WTC11 (cell line): Measurements from ENCODE around the gene IFNA2. TPM values are rescaled to one million over a fixed set of nuclear protein-coding genes. Genes with fewer than 3 reads are reported as not detected.

Experiments used
- ATAC-seq: fragments of 200-7000 bp; cut with Tn5 transposase; 2 replicates; pipeline ENCODE4 v1.10.0; 2021; ENCODE audit warnings: mild to moderate bottlenecking, moderate library complexity
- CTCF ChIA-PET: fragments of 300-600 bp; sonication (Branson Sonifier 250); formaldehyde crosslinking; loops from one replicate; lab custom pipeline; 2021; ENCODE audit warnings: antibody characterized with exemption; lab: Charles Lee
- POLR2A ChIA-PET: fragments of 350-600 bp; sonication (Branson Sonifier 250); formaldehyde crosslinking; loops from one replicate; lab custom pipeline; 2021; ENCODE audit warnings: antibody characterized with exemption; lab: Charles Lee
- DNase-seq: peaks from one replicate; pipeline ENCODE4 v3.0.0; 2021; ENCODE audit warnings: low spot score
- H3K27ac Mint-ChIP-seq: 2 replicates; pipeline ENCODE4 v1.8.0; 2021; ENCODE audit warnings: mixed read lengths
- H3K27me3 Mint-ChIP-seq: 2 replicates; pipeline ENCODE4 v1.8.0; 2021; ENCODE audit warnings: low read depth, mild to moderate bottlenecking, moderate library complexity, mixed read lengths
- H3K36me3 Mint-ChIP-seq: 2 replicates; pipeline ENCODE4 v1.8.0; 2021; ENCODE audit warnings: mixed read lengths
- H3K4me1 Mint-ChIP-seq: 2 replicates; pipeline ENCODE4 v1.8.0; 2022; ENCODE audit warnings: mixed read lengths
- H3K4me3 Mint-ChIP-seq: 2 replicates; pipeline ENCODE4 v1.8.0; 2021; ENCODE audit warnings: mild to moderate bottlenecking, moderate library complexity, mixed read lengths
- H3K9me3 Mint-ChIP-seq: 2 replicates; pipeline ENCODE4 v1.8.0; 2021; ENCODE audit warnings: mixed read lengths
- CREB1 ChIP-seq: sonication (generic); formaldehyde crosslinking; IDR thresholded peaks from 2 replicates; pipeline ENCODE4 v1.8.0; 2023; ENCODE audit warnings: mild to moderate bottlenecking, missing genetic modification reagents
- ELF4 ChIP-seq: sonication (generic); formaldehyde crosslinking; IDR thresholded peaks from 2 replicates; pipeline ENCODE4 v1.8.1; 2022; ENCODE audit warnings: low read depth, mild to moderate bottlenecking, moderate library complexity, missing genetic modification reagents
- FOXJ3 ChIP-seq: sonication (generic); formaldehyde crosslinking; IDR thresholded peaks from 2 replicates; pipeline ENCODE4 v1.9.0; 2021; ENCODE audit warnings: missing genetic modification reagents, mild to moderate bottlenecking, borderline replicate concordance
- GRHL2 ChIP-seq: fragments of 250-450 bp; sonication (Bioruptor Pico); IDR thresholded peaks from 2 replicates; pipeline ENCODE4 v1.8.0; 2022; ENCODE audit warnings: mild to moderate bottlenecking, moderate library complexity; ENCODE audit not compliant: insufficient replicate concordance, severe bottlenecking
- JUN ChIP-seq: sonication (generic); formaldehyde crosslinking; IDR thresholded peaks from 2 replicates; pipeline ENCODE4 v1.8.0; 2023; ENCODE audit warnings: mild to moderate bottlenecking, missing genetic modification reagents
- MXD4 ChIP-seq: fragments of 250-450 bp; sonication (Bioruptor Pico); IDR thresholded peaks from 2 replicates; pipeline ENCODE4 v1.8.0; 2021; ENCODE audit warnings: mild to moderate bottlenecking, moderate library complexity, borderline replicate concordance
- NR3C1 ChIP-seq: sonication (generic); formaldehyde crosslinking; conservative IDR thresholded peaks from 2 replicates; pipeline ENCODE4 v1.8.1; 2023; ENCODE audit warnings: low read depth, mild to moderate bottlenecking, missing genetic modification reagents
- SOX15 ChIP-seq: fragments of 250-450 bp; sonication (Bioruptor Pico); IDR thresholded peaks from 2 replicates; pipeline ENCODE4 v1.9.0; 2021; ENCODE audit warnings: mild to moderate bottlenecking
- SP1 ChIP-seq: sonication (generic); formaldehyde crosslinking; conservative IDR thresholded peaks from 2 replicates; pipeline ENCODE4 v1.8.1; 2022; ENCODE audit warnings: missing genetic modification reagents
- TEAD1 ChIP-seq: sonication (generic); formaldehyde crosslinking; IDR thresholded peaks from 2 replicates; pipeline ENCODE4 v1.8.0; 2022; ENCODE audit warnings: mild to moderate bottlenecking, missing genetic modification reagents
- TP53 ChIP-seq: sonication (generic); formaldehyde crosslinking; IDR thresholded peaks from 2 replicates; pipeline ENCODE4 v1.8.1; 2023; ENCODE audit warnings: mild to moderate bottlenecking, missing genetic modification reagents
- ZNF232 ChIP-seq: sonication (generic); formaldehyde crosslinking; IDR thresholded peaks from 2 replicates; pipeline ENCODE4 v1.8.0; 2022; ENCODE audit warnings: mild to moderate bottlenecking, missing genetic modification reagents
- total RNA-seq: library from RNA; stranded (reverse); gene quantifications from 3 replicates; pipeline ENCODE4 v1.2.3, GENCODE V29; 2021
- TF ChIP-seq, protein P1 (sequence below): sonication (generic); formaldehyde crosslinking; IDR thresholded peaks from 2 replicates; pipeline ENCODE4 v1.8.0; 2023; ENCODE audit warnings: missing genetic modification reagents, mild to moderate bottlenecking, borderline replicate concordance
- TF ChIP-seq, protein P2 (sequence below): fragments of 200-600 bp; IDR thresholded peaks from 2 replicates; pipeline ENCODE4 v1.8.0; 2022; ENCODE audit warnings: antibody characterized with exemption
- TF ChIP-seq, protein P3 (sequence below): sonication (generic); formaldehyde crosslinking; IDR thresholded peaks from 2 replicates; pipeline ENCODE4 v1.8.1; 2023; ENCODE audit warnings: mild to moderate bottlenecking, missing genetic modification reagents, moderate library complexity
- TF ChIP-seq, protein P4 (sequence below): sonication (generic); formaldehyde crosslinking; IDR thresholded peaks from 2 replicates; pipeline ENCODE4 v1.8.0; 2022; ENCODE audit warnings: mild to moderate bottlenecking, missing genetic modification reagents
- TF ChIP-seq, protein P5 (sequence below): sonication (generic); formaldehyde crosslinking; IDR thresholded peaks from 2 replicates; pipeline ENCODE4 v1.8.0; 2023; ENCODE audit warnings: missing genetic modification reagents
- TF ChIP-seq, protein P6 (sequence below): sonication (generic); formaldehyde crosslinking; conservative IDR thresholded peaks from 2 replicates; pipeline ENCODE4 v1.8.1; 2023; ENCODE audit warnings: mild to moderate bottlenecking, low read depth, missing genetic modification reagents, moderate library complexity

IFNA2 gene
- total RNA-seq, 1 experiment from 2014 or later = not detected

DNA sequence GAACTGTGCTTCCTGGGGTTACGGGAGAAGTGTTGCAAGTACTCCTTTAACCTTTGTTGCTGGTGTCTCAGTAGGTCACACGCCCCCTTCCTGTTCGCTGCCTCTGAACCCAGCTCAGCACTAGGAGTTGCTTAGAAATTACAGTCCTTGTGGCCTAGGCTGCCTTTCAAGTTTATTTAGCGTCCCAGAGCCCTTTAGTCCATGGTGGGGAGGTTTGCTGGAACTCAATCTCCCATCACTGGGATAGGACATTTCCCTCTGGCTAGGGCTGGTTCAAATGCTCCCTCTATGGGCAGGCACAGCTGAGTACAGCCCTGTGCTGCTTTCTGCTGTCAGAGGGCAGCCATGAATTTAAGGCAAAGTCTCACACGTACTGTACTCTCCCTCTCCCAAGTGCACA lies 28.4 kb upstream of the IFNA2 start:
- Mint-ChIP-seq H3K4me3 (no peak overlapping the region), H3K27ac (no peak overlapping the region), H3K27me3 (no peaks in the 10 kb centered on the region; the same call in 1 of the 2 replicates), H3K9me3 (no peaks in the 10 kb centered on the region), H3K4me1 (no peaks in the 10 kb centered on the region)
- POLR2A ChIA-PET = no interaction called here
- TF ChIP-seq, protein P1, sequence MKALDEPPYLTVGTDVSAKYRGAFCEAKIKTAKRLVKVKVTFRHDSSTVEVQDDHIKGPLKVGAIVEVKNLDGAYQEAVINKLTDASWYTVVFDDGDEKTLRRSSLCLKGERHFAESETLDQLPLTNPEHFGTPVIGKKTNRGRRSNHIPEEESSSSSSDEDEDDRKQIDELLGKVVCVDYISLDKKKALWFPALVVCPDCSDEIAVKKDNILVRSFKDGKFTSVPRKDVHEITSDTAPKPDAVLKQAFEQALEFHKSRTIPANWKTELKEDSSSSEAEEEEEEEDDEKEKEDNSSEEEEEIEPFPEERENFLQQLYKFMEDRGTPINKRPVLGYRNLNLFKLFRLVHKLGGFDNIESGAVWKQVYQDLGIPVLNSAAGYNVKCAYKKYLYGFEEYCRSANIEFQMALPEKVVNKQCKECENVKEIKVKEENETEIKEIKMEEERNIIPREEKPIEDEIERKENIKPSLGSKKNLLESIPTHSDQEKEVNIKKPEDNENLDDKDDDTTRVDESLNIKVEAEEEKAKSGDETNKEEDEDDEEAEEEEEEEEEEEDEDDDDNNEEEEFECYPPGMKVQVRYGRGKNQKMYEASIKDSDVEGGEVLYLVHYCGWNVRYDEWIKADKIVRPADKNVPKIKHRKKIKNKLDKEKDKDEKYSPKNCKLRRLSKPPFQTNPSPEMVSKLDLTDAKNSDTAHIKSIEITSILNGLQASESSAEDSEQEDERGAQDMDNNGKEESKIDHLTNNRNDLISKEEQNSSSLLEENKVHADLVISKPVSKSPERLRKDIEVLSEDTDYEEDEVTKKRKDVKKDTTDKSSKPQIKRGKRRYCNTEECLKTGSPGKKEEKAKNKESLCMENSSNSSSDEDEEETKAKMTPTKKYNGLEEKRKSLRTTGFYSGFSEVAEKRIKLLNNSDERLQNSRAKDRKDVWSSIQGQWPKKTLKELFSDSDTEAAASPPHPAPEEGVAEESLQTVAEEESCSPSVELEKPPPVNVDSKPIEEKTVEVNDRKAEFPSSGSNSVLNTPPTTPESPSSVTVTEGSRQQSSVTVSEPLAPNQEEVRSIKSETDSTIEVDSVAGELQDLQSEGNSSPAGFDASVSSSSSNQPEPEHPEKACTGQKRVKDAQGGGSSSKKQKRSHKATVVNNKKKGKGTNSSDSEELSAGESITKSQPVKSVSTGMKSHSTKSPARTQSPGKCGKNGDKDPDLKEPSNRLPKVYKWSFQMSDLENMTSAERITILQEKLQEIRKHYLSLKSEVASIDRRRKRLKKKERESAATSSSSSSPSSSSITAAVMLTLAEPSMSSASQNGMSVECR (CRISPR knock-in tag) = no peak
- TF ChIP-seq ZNF232 (CRISPR knock-in tag) (no peak), JUN (CRISPR knock-in tag) (no peak), GRHL2 (CRISPR knock-in tag) (no peak)
- TF ChIP-seq, protein P2, sequence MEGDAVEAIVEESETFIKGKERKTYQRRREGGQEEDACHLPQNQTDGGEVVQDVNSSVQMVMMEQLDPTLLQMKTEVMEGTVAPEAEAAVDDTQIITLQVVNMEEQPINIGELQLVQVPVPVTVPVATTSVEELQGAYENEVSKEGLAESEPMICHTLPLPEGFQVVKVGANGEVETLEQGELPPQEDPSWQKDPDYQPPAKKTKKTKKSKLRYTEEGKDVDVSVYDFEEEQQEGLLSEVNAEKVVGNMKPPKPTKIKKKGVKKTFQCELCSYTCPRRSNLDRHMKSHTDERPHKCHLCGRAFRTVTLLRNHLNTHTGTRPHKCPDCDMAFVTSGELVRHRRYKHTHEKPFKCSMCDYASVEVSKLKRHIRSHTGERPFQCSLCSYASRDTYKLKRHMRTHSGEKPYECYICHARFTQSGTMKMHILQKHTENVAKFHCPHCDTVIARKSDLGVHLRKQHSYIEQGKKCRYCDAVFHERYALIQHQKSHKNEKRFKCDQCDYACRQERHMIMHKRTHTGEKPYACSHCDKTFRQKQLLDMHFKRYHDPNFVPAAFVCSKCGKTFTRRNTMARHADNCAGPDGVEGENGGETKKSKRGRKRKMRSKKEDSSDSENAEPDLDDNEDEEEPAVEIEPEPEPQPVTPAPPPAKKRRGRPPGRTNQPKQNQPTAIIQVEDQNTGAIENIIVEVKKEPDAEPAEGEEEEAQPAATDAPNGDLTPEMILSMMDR = peak; percentile 10; the same call in 1 of the 2 replicates
- TF ChIP-seq, all 79 proteins: peak for 1
- DNase-seq = no peak
- H3K36me3 Mint-ChIP-seq = no peaks in the 10 kb centered on the region
- peak; percentile 92 for ATAC-seq
- CTCF ChIA-PET = interaction anchor here (1.0 to 1.8 kb wide), 2 partner anchors 21 to 22 kb away, joined by 4 to 6 read pairs; no protein-coding TSS in a partner anchor

DNA sequence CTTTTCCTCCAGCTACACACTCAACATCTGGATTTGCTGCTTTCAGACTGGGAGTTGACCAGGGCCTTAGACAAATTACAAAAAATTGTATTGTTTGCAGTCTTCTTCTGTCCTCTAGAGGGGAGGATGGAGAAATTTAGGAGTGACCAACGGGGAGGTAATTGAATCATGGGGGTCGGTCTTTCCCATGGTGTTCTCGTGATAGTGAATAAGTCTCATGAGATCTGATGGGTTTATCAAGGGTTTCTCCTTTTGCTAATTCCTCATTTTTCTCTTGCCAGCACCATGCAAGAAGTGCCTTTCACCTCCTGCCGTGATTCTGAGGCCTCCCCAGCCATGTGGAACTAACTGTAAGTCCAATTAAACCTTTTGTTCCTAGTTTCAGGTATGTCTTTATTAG lies 28.0 kb upstream of the IFNA2 start:
- no peak overlapping the region for H3K27ac Mint-ChIP-seq
- ATAC-seq (no peak), DNase-seq (no peak)
- H3K4me1 Mint-ChIP-seq = no peaks in the 10 kb centered on the region
- ChIA-PET CTCF (interaction anchor here (0.6 to 1.8 kb wide), 5 partner anchors 10 to 41 kb away, joined by 3 to 6 read pairs (median 5); no protein-coding TSS in a partner anchor), POLR2A (no interaction called here)
- TF ChIP-seq, protein P3, sequence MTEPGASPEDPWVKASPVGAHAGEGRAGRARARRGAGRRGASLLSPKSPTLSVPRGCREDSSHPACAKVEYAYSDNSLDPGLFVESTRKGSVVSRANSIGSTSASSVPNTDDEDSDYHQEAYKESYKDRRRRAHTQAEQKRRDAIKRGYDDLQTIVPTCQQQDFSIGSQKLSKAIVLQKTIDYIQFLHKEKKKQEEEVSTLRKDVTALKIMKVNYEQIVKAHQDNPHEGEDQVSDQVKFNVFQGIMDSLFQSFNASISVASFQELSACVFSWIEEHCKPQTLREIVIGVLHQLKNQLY (CRISPR knock-in tag) = no peak
- no peak for TF ChIP-seq SOX15 (CRISPR knock-in tag)
- TF ChIP-seq MXD4 (CRISPR knock-in tag) = no peak
- TF ChIP-seq JUN (CRISPR knock-in tag) = no peak
- no peak for TF ChIP-seq FOXJ3
- no peak for TF ChIP-seq ELF4 (CRISPR knock-in tag)
- TF ChIP-seq, protein P4, sequence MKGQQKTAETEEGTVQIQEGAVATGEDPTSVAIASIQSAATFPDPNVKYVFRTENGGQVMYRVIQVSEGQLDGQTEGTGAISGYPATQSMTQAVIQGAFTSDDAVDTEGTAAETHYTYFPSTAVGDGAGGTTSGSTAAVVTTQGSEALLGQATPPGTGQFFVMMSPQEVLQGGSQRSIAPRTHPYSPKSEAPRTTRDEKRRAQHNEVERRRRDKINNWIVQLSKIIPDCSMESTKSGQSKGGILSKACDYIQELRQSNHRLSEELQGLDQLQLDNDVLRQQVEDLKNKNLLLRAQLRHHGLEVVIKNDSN = no peak
- TF ChIP-seq NR3C1 (CRISPR knock-in tag) = no peak
- no peak for TF ChIP-seq SP1 (CRISPR knock-in tag)
- TF ChIP-seq CREB1 (CRISPR knock-in tag) = no peak
- no peak for TF ChIP-seq TEAD1
- H3K27me3 Mint-ChIP-seq = no peaks in the 10 kb centered on the region; the same call in 1 of the 2 replicates
- no peak overlapping the region for H3K4me3 Mint-ChIP-seq
- no peaks in the 10 kb centered on the region for H3K36me3 Mint-ChIP-seq
- H3K9me3 Mint-ChIP-seq = no peaks in the 10 kb centered on the region

DNA sequence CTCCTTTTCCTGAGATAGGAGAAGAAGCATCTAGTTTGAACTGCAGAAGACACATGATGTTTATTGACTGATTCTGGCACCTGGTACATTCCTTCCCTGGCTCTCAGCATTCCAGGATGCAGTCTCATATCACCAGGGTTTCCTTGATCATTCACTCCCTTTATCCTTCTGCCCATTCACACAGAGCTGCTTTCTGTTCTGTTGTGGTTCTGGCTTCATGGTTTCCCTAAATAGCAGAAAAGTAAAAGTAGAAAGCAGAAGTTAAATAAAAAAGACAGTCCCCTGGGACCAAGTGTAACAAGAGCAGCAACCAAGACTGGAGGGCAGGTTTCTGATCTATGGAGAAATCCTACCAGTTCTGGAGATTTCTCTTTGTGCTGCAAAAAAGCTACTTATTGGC lies 26.9 kb upstream of the IFNA2 start:
- Mint-ChIP-seq H3K27ac (no peak overlapping the region), H3K27me3 (no peaks in the 10 kb centered on the region; the same call in 1 of the 2 replicates), H3K4me1 (no peaks in the 10 kb centered on the region), H3K9me3 (no peaks in the 10 kb centered on the region), H3K4me3 (no peak overlapping the region), H3K36me3 (no peaks in the 10 kb centered on the region)
- no peak for ATAC-seq
- ChIA-PET POLR2A (no interaction called here), CTCF (interaction anchor here (1.0 to 1.5 kb wide), 2 partner anchors 9 to 16 kb away, joined by 3 to 6 read pairs; no protein-coding TSS in a partner anchor)
- TF ChIP-seq, protein P5, sequence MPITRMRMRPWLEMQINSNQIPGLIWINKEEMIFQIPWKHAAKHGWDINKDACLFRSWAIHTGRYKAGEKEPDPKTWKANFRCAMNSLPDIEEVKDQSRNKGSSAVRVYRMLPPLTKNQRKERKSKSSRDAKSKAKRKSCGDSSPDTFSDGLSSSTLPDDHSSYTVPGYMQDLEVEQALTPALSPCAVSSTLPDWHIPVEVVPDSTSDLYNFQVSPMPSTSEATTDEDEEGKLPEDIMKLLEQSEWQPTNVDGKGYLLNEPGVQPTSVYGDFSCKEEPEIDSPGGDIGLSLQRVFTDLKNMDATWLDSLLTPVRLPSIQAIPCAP = no peak
- TF ChIP-seq, protein P2 = no peak
- no peak for TF ChIP-seq TP53
- TF ChIP-seq, protein P6, sequence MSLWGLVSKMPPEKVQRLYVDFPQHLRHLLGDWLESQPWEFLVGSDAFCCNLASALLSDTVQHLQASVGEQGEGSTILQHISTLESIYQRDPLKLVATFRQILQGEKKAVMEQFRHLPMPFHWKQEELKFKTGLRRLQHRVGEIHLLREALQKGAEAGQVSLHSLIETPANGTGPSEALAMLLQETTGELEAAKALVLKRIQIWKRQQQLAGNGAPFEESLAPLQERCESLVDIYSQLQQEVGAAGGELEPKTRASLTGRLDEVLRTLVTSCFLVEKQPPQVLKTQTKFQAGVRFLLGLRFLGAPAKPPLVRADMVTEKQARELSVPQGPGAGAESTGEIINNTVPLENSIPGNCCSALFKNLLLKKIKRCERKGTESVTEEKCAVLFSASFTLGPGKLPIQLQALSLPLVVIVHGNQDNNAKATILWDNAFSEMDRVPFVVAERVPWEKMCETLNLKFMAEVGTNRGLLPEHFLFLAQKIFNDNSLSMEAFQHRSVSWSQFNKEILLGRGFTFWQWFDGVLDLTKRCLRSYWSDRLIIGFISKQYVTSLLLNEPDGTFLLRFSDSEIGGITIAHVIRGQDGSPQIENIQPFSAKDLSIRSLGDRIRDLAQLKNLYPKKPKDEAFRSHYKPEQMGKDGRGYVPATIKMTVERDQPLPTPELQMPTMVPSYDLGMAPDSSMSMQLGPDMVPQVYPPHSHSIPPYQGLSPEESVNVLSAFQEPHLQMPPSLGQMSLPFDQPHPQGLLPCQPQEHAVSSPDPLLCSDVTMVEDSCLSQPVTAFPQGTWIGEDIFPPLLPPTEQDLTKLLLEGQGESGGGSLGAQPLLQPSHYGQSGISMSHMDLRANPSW = no peak
- no peak for DNase-seq
